ENCODE measurements around the gene PTPN11. TPM values are rescaled to one million over a fixed set of nuclear protein-coding genes. Genes with fewer than 3 reads are reported as not detected.

PTPN11 gene
- total and polyA plus RNA-seq, 2 of the 8 experiments (the other 6 are each of a cell fraction or from before 2014, with no cell fraction given) = 28.3 to 133 TPM

GRCh38 chr12:112535637-112536366, 117.1 kb downstream of the PTPN11 start (continued):
- no peak for TF ChIP-seq CHD7 (IDR thresholded peaks at IDR 0.05; ENCODE audit: insufficient replicate concordance, low read length)
- TF ChIP-seq SIN3A (conservative IDR thresholded peaks at IDR 0.05 in 1 of 2, IDR thresholded peaks at IDR 0.05 in 1 of 2; ENCODE audit: low read depth in 1 of 2, low read length in 2 of 2) = no peak
- TF ChIP-seq SP4 (IDR thresholded peaks at IDR 0.05; ENCODE audit: low read length) = no peak
- no peak for TF ChIP-seq TAF1 (IDR thresholded peaks at IDR 0.05; ENCODE audit: low read depth, low read length)
- TF ChIP-seq PHF8 (conservative IDR thresholded peaks at IDR 0.05; ENCODE audit: low read depth, low read length) = no peak
- no peak for TF ChIP-seq RAD21 (IDR thresholded peaks at IDR 0.05 in 1 of 2, conservative IDR thresholded peaks at IDR 0.05 in 1 of 2; ENCODE audit: low read depth in 2 of 2, low read length in 2 of 2)
- TF ChIP-seq GABPA (IDR thresholded peaks at IDR 0.05; ENCODE audit: borderline replicate concordance, insufficient read depth, low read length) = no peak
- TF ChIP-seq CTBP2 (IDR thresholded peaks at IDR 0.05; ENCODE audit: borderline replicate concordance, insufficient read depth, insufficient read length, low read length) = no peak
- TF ChIP-seq EP300 (IDR thresholded peaks at IDR 0.05; ENCODE audit: borderline replicate concordance in 1 of 2, low read depth in 2 of 2, low read length in 2 of 2) = no peak
